ENCODE data around the gene ERO1B. TPM values are rescaled to one million over a fixed set of nuclear protein-coding genes. Genes with fewer than 3 reads are reported as not detected.

The ERO1B gene
- total and polyA plus RNA-seq, 2 of the 4 experiments (the other 2 are of a cell fraction) = 0.54 to 0.60 TPM

DNA sequence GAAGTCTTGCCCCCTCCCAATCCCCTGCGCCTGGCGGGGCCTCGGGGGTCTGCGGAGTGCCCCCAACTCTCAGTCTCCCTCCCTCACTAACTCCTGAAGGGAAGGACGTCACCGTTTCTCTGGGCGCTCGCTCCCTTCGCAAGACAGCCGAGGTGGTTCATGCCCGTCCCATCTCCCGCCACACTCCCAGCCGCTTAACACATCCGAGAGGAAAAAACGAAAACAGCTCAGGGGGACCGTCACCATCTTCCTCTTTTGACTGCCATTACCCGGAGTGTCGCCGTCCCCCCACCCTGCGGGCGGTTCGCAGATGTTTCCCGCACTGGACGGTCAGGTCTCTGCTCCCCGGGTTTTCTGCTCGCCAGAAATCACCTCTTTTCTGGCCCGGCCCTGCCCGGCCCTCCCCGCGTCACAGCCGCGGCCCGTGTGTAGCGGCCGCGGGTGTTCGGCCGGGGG is 532 bp downstream of the ERO1B start:
- DNase-seq = no peak
- peak overlapping the region; percentile 8 for H3K9ac ChIP-seq (ENCODE audit: low read depth, low read length)

More for the DNA sequence above, 532 bp downstream of the ERO1B start:
- Histone ChIP-seq H2AFZ (replicated peaks; ENCODE audit: low read length, poor library complexity) (peak overlapping the region; percentile 99), H4K91ac (ENCODE audit: insufficient read depth, low read depth, low read length) (no peak overlapping the region), H2AK9ac (replicated peaks; ENCODE audit: low read depth, low read length, poor library complexity) (peak overlapping the region; percentile 34), H3K18ac (ENCODE audit: low read depth, low read length) (no peak overlapping the region), H3K9me1 (ENCODE audit: insufficient read depth, low read length) (no peaks in the 10 kb centered on the region), H4K8ac (ENCODE audit: low read depth in 2 of 2, low read length in 2 of 2) (no peak overlapping the region), H3K27me3 (ENCODE audit: control insufficient read depth, insufficient read depth, low read length) (peaks cover 5% of the 10 kb centered on the region), H3K4me3 (ENCODE audit: insufficient read depth, low read depth, low read length) (peak overlapping the region; percentile 66), H3K4ac (ENCODE audit: low read depth, low read length) (no peak overlapping the region), H2BK15ac (ENCODE audit: low read depth, low read length) (no peak overlapping the region), H2BK120ac (ENCODE audit: low read depth, low read length) (no peak overlapping the region), H3K27ac (ENCODE audit: insufficient read depth, low read length) (no peak overlapping the region), H4K20me1 (ENCODE audit: insufficient read depth, low read length) (no peaks in the 10 kb centered on the region), H2BK5ac (ENCODE audit: low read depth, low read length, poor library complexity, severe bottlenecking) (no peak overlapping the region), H3K14ac (replicated peaks; ENCODE audit: low read depth, low read length) (no peak overlapping the region), H3K79me1 (ENCODE audit: low read depth in 1 of 2, low read length in 2 of 2) (no peaks in the 10 kb centered on the region), H3K36me3 (ENCODE audit: control insufficient read depth, insufficient read depth, low read length) (no peaks in the 10 kb centered on the region), H3K9me3 (ENCODE audit: control insufficient read depth, insufficient read depth, low read length) (no peaks in the 10 kb centered on the region), H4K5ac (ENCODE audit: low read depth, low read length) (no peak overlapping the region), H3K4me1 (ENCODE audit: control insufficient read depth, insufficient read depth, low read length) (no peaks in the 10 kb centered on the region; the same call in 1 of the 2 replicates), H2AK5ac (ENCODE audit: low read depth, low read length) (no peak overlapping the region), H3K23ac (ENCODE audit: low read depth, low read length) (no peak overlapping the region), H2BK20ac (ENCODE audit: low read depth, low read length) (no peak overlapping the region), H3K56ac (ENCODE audit: extremely low read depth, insufficient read depth, low read length) (no peak overlapping the region), H3K4me2 (ENCODE audit: low read depth, low read length) (peak overlapping the region; percentile 62)
- ChIA-PET CTCF (interaction anchor here (0.6 kb wide), 1 partner anchor 188 kb away, joined by 8 read pairs; no protein-coding TSS in a partner anchor), POLR2A (ENCODE audit: unreplicated experiment) (no interaction called here)
- WGBS, 2 experiments (ENCODE audit: extremely low coverage in 2 of 2, insufficient read length in 1 of 2) = 0% methylated on average over 19 of the region's 38 CpGs; no CpG with 5 or more reads in 1 of the 2 experiments
- intact Hi-C loops (cut with micrococcal nuclease) (loop anchor here (5.0 kb wide), 1 partner anchor 241 kb away; the partner anchor contains the start of gene LGALS8), dilution Hi-C loops (cut with HindIII; ENCODE audit: low sequenced_read_pairs, unreplicated experiment) (no loop called here), in situ Hi-C loops (cut with MboI; ENCODE audit: low sequenced_read_pairs) (no loop called here)
- no TSS peak for BruUV-seq (replicated peaks)
- peak; percentile 62 for ATAC-seq (ENCODE audit: low read depth)
- TF ChIP-seq, protein P1, sequence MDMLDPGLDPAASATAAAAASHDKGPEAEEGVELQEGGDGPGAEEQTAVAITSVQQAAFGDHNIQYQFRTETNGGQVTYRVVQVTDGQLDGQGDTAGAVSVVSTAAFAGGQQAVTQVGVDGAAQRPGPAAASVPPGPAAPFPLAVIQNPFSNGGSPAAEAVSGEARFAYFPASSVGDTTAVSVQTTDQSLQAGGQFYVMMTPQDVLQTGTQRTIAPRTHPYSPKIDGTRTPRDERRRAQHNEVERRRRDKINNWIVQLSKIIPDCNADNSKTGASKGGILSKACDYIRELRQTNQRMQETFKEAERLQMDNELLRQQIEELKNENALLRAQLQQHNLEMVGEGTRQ (IDR thresholded peaks at IDR 0.05; ENCODE audit: low read depth, low read length) = no peak
- TF ChIP-seq, protein P2, sequence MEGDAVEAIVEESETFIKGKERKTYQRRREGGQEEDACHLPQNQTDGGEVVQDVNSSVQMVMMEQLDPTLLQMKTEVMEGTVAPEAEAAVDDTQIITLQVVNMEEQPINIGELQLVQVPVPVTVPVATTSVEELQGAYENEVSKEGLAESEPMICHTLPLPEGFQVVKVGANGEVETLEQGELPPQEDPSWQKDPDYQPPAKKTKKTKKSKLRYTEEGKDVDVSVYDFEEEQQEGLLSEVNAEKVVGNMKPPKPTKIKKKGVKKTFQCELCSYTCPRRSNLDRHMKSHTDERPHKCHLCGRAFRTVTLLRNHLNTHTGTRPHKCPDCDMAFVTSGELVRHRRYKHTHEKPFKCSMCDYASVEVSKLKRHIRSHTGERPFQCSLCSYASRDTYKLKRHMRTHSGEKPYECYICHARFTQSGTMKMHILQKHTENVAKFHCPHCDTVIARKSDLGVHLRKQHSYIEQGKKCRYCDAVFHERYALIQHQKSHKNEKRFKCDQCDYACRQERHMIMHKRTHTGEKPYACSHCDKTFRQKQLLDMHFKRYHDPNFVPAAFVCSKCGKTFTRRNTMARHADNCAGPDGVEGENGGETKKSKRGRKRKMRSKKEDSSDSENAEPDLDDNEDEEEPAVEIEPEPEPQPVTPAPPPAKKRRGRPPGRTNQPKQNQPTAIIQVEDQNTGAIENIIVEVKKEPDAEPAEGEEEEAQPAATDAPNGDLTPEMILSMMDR (conservative IDR thresholded peaks at IDR 0.05; ENCODE audit: low read depth, low read length) = no peak
- TF ChIP-seq POLR2A (IDR thresholded peaks at IDR 0.05; ENCODE audit: low read depth, low read length) = no peak
- no peak for TF ChIP-seq MXI1 (IDR thresholded peaks at IDR 0.05; ENCODE audit: borderline replicate concordance, low read depth, low read length)
- TF ChIP-seq CHD1 (IDR thresholded peaks at IDR 0.05; ENCODE audit: low read depth, low read length) = no peak
- TF ChIP-seq, protein P3, sequence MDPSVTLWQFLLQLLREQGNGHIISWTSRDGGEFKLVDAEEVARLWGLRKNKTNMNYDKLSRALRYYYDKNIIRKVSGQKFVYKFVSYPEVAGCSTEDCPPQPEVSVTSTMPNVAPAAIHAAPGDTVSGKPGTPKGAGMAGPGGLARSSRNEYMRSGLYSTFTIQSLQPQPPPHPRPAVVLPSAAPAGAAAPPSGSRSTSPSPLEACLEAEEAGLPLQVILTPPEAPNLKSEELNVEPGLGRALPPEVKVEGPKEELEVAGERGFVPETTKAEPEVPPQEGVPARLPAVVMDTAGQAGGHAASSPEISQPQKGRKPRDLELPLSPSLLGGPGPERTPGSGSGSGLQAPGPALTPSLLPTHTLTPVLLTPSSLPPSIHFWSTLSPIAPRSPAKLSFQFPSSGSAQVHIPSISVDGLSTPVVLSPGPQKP (IDR thresholded peaks at IDR 0.05; ENCODE audit: borderline replicate concordance, low read depth, low read length) = no peak
- TF ChIP-seq SMC3 (IDR thresholded peaks at IDR 0.05; ENCODE audit: low read depth, low read length) = no peak
- TF ChIP-seq RAD21 (IDR thresholded peaks at IDR 0.05; ENCODE audit: low read length) = no peak
- no peak for TF ChIP-seq FOS (IDR thresholded peaks at IDR 0.05; ENCODE audit: low read depth, low read length)
- TF ChIP-seq RCOR1 (IDR thresholded peaks at IDR 0.05; ENCODE audit: insufficient replicate concordance, low read length) = no peak
- TF ChIP-seq RFX5 (IDR thresholded peaks at IDR 0.05; ENCODE audit: low read depth, low read length) = no peak
- TF ChIP-seq MAFK (IDR thresholded peaks at IDR 0.05; ENCODE audit: low read depth, low read length) = no peak
- TF ChIP-seq BHLHE40 (IDR thresholded peaks at IDR 0.05; ENCODE audit: low read depth, low read length) = no peak
- TF ChIP-seq NFE2L2 (IDR thresholded peaks at IDR 0.05; ENCODE audit: low read depth, low read length) = no peak
- TF ChIP-seq CEBPB (IDR thresholded peaks at IDR 0.05; ENCODE audit: low read depth, low read length) = no peak
- TF ChIP-seq MAZ (IDR thresholded peaks at IDR 0.05; ENCODE audit: borderline replicate concordance, low read depth, low read length) = no peak
